NCI-H82 treated with DMSO at 0.1 percent for 48 hours (cell line): ENCODE data around the gene CBX1.

ENCODE experiments used
- DNase-seq: peaks from one replicate; lab custom pipeline; 2025; ENCODE audit not compliant: unreplicated experiment; lab: John Stamatoyannopoulos, UW

Gene CBX1

DNA sequence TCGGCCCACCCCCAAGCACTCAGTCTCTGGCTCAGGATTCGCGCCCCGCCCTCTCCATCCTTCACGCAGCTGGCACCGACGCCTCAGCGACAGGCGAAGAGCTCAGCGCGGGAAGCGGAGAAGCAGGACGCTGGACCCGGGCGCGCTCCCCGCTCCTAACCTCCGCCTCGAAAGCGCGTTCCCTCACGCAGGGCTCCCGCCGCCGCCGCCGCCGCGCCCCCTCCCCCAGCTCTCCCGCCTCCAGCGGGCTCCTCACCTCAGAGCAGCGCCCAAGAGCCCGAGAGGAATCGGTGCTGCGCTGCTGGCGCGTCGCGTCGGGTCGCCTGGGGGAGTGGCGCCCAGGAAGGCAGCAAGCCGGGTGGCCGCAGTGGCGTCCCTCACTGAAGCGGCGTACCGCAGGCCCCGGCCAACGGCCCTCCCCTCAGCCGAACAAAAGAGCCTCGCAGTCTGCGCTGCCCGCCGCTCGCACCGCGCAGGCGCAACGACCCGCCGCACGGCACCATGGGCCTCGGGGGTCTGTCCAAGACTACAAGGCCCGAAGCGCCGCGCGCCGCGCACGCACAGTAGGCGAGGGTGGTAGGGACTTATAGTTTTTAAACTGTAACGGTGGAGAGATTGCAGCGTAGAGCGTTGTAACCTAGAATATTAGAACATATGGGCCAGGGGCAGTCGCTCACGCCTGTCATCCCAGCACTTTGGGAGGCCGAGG, at the start of gene CBX1:
TSS of gene CBX1 (minus strand) at position 467 of the 709 bp plus-strand sequence. CDS start 24,474 bp downstream, outside the sequence.
- DNase-seq: peak; percentile 87

DNA sequence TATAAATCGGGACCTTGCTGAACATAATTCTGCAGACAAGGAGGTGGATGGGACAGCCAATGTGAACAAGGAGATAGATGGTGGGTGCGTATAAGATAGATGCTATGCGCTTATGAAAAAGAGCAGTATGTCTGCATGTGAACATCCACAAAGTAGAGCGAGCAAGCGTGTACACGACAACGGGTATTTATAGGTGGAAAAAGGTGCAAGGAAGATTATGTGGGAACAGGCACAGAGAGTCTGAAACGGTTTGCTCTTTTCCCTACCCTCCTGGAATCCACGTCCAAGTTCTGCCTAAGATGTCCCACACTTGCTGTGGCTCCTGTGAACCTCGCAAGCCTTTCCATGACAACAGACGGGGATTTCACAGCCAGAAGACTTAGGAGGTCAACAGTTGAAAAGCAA, 49.3 kb upstream of the CBX1 start:
- DNase-seq: peak; percentile 63

DNA sequence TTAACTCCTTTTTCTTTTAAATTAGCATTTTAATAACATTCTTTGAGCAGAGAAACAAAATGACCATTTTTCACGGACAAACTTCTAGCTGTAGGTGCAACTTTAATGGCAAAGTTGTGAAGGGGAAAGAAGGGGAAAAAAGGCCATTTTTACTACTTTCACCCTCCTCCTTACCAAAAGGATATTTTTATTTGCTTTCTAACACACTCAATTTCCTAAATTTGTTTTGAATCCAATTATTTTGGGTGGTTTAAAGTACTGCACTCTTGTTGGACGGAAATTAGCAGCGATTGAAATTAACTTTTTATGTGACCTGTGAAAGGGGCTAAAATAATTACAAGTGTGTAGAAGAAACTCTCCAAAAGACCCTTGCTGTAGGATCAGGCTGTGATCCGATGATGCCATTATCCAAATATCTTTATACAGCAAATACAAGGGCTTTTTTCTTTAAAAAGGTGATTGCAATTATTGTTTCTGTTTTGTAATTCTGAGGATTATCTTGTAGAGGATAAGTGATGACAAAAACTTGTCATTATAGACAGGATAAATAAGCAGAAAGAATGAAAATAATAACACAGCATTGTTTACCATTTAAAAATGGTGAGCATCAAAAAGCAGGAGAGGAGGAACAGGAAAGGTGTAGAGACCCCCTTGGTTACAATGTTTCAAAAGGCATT, 48.6 kb upstream of the CBX1 start:
- DNase-seq: no peak

DNA sequence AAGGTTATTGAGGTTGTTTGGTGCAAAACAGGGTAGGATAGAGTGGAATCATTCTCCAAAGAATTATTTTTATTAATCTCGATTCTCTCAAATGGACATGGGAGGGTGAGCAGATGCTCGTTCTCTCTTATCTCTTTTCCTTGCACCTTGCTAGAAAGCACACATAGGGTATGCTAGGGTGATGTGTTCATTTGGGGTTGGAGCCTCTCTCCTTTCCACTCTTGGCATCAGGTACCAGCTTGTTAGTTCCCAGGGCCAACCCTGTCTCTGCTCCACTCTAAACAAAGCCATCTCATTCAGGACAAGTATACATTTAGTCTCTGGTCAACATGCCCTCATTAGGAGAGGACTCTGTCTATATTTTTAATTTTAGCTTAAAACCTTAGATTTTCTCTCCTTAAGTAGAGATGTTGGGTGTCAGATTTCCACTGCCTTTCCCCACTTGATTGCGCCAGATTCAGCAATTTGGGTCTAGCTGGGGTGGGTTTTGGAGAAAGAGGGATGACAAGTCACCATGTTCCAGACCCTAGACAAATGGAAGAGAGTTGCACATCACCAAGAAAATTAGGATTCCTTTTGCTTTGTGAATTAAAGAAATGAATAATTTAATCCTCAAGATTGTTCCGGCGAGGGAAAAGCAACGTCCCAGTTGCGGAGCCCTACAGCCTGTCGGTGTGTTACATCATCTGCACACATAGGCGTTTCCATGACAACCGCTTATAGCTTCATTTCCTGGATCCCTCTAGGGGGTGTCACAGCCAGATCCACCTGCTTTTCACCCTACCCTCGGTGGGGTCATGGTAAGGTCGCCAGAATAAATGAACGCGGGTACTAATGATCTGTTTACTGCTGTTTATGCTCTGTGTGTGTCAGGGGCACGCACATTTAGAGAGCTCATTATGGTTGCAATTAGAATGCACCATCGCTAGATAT, 47.8 kb upstream of the CBX1 start:
- peak; percentile 59 for DNase-seq

DNA sequence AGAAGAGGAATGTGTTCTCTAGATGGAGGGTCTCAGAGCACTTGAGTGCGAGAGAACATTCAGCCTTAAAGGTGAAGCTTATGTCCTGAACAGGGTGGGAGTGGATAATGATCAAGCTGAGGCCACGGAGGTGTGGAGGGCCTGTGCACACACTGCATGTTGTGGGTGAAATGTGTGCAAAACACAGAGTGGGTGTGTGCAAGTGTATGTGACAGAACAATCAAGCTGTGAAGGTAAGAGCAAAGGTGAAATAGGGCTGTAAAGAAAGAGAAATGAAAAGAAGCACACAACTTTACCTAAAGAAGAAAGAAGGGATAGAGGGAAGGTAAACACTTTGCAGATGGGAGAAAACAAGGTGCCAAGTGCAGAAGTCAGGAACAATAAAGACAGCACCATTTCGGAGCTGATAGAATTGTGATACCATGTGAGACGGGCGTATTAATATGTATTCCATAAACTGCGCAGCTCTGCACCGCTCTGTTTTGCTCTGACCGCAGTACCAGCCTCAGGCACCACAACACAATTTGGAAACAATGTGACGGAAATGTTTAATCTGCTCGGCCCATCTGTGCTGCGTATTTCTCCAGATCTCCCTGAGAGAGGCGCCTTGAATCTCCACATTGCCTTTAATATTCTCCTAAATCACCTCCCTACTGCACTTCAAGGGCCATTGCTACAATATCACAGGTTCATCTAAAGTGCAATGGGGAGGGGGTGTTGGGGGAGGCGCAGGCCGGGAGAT, 46.9 kb upstream of the CBX1 start:
- DNase-seq: peak; percentile 70

DNA sequence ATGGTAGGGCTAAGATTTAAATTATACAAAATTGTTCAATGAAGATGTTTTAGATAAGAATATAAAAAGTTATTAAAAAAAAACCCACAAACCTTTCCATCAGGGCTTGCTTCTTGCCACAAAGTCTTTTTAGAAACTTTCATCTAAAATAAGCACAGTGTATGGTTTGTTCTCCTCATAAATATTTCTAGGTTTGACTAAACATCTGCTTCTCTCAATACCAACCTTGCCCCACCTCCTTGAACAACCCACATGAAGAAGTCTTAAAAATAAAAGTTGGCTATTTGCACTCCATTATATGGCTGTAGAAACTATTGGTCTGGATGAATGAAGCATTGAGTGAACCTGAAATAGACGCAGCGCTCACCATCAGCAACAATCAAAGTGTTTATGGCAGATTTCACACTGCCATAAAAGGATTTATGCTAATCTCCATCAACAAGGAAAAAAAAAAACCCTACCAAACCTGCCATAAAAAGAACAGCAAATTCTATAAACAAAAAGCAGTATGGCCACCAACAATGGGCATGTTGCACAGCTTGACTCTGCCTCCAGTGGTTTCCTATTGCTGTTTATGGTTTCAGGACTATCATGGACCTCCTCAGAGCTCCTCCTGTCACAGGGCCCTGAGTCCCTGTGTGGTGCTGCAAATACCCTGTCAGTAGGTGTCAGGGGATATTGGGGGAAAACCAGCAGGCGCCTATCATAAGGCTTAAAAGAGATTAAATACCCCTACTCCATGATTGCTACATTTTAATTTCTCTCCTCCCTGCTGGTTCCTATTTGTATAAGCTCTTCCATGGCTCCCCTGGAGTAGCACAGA, 43.9 kb upstream of the CBX1 start:
- DNase-seq: peak; percentile 56

DNA sequence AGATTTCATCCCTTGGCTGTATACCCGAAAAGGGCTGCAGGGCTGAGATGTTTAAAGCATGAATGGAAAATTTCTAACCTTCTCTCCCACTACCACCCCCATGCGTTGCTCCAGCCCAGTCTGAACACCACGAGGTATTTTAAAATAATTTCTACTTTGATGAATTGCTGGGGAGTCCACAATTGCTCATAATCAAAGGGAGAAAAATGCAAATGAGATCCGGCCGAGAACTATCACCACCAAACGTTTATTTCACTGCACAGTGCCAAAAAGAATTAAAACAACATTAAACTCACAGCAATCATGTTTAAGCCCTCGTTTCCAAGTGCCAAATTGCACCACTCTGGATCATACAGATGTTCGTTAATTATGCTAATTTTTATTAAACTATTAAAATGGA, 43.0 kb upstream of the CBX1 start:
- no peak for DNase-seq

DNA sequence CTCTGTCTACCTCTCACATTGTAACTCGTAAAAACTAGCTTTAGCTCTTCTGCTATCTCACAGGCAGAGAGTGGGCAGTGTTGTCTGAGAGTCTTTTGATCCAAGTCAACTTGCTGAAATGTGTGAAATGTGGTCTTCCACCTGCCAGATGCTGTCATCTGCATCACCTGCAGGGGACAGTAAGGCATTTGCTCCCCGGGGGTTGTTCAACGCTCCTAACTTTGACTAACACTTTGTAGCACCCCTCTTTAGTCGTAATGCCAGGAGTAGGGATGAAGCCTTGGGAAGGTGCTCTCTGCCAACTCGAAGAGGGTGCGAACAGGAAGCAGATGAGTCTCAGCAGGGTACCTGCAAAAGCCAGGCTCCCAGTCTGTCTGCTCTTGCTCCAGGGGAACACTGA, 42.4 kb upstream of the CBX1 start:
- no peak for DNase-seq

DNA sequence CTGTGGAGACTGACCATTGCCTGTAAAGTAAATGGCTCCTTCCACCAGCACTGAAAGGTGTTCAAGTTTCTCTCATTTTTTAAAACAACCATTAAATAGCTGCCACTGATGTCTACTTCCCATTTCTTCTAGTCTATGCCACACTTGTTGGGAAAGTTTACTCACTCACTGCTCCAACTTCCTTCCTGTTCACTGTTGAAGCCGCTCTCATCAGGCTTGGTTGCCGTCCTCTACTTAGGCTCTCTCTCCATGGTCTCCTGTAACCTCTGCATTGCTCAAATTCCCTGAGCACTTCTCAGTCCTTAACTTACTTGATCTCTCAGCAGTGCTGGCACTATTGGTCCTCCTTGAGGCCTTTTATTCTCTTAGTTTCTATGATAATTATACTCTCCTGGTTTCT, 38.7 kb upstream of the CBX1 start:
- DNase-seq: no peak

DNA sequence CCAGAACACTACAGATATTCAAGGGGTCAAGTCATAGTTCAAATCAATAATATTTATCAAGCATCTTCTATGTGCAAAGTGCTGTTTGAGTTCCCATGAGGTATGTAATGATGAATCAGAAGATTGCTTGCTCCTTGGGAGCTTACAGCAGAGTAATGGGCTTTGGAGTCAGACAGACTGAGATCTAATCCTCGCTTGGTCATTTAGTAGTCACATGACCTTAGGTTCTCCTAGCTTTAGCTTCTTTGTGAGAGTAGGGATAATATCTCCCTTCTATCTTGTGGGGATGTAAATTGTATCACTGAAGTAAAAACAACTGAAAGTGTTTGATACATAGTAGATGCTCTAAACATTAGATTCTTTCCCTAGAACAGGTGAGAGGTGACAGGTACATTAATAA, 36.4 kb upstream of the CBX1 start:
- DNase-seq: peak; percentile 87

DNA sequence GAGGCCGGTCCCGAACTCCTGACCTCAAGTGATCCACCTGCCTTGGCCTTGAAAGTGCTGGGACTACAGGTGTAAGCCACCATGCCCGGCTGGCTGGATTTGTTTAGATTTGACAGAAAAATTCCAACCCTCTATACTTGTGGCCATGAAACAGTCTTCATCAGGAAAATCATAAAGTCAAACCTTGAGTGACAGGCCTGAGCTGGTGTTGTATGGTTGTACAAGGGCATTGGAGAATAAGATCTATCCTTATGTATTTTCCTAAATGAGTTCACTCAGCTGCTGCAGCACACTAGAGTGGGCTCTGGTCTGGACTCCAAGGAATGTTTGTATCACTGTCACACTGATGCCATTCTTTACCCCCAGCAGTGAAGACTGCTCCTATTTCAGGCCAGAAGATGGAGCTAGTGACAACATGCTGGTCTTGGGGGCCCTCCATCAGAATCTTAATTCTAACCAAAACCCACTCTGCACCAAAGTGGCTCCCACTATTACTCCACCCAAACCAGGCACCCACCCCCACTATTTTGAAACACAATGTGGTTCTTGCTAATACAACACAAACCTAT, 33.7 kb upstream of the CBX1 start:
- no peak for DNase-seq

DNA sequence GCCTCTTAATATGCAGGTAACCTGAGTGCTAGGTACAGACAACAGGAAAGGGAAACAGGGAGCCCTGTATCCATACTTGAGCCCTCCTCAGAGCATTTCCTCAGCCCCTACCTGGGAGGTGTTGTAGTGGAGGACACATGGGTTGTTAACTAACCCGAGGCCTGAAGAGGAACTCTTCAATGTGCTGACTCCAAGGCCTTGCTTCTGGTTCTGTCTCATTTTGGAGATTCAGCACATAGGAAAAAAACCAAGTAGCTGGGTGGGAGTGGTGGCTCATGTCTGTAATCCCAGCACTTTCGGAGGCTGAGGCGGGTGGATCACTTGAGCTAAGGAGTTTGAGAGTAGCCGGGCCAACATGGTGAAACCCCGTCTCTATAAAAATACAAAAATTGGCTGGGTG, 31.1 kb upstream of the CBX1 start:
- DNase-seq: no peak

DNA sequence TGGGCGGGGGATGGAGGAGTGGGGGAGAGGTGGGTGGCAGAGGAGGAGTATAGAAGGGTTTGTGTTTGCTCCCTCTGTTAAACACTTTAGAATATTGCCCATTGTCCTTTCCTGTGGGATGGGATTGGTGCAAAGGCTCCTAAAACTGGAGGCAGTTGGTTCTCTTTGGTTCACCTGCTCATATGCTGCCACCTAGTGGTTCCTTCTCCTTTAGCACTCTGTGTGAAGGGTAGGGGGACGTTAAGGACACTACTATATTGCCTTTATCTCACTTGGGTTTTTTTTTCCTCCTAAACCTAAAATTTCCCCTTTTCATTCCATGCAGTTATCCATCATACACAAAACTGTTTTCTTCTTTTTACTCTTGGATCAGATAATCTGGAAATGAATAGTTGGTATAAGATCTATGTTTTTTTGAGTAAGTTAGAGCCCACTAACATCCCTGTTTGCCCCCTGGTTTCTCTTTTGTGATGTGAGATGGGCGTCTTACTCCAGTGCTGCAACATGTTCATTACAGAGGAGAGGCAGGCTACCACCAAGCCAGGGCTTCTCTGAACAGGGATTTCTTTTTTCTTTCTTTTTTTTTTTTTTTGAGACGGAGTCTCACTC, 30.0 kb upstream of the CBX1 start:
- DNase-seq: peak; percentile 81

DNA sequence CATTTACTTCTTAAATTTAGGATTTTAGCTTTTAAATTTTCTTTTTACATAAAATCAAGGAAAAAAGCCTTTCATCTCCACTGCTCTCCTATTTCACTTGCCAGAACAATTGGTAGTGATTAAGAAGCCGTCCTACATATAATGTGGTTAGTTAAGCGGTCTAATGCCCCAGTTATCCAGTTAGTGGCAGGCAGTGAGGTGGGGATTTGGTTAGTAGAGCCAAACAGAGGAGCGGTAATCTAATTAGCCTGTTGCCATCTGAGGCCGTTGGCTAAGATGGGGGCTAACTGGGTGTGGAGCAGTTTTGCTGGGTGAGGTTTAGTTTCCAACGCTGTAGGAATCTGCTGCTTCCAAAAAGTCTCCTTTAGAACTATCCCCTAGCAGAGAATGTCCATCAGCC, 28.7 kb upstream of the CBX1 start:
- peak; percentile 99 for DNase-seq

DNA sequence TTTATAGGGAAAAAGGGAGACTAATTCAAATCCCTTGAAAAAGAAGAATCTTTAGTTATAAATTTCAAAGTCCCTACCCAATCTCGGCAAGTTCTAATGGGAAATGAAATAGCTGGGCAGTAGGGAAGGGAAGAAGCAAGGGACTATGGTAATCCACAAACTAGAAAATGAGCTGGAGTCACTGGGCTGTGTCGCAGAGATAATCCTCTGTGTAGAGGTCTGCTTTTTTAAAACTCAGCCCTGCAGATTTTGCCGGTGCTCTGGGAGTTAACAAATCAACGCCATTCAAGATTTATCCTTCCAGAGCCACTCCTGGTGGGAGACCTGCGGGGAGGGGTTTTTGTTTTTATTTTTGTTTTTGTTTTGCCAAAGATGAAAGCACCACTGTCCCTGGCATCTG, 27.1 kb upstream of the CBX1 start:
- DNase-seq: peak; percentile 90

DNA sequence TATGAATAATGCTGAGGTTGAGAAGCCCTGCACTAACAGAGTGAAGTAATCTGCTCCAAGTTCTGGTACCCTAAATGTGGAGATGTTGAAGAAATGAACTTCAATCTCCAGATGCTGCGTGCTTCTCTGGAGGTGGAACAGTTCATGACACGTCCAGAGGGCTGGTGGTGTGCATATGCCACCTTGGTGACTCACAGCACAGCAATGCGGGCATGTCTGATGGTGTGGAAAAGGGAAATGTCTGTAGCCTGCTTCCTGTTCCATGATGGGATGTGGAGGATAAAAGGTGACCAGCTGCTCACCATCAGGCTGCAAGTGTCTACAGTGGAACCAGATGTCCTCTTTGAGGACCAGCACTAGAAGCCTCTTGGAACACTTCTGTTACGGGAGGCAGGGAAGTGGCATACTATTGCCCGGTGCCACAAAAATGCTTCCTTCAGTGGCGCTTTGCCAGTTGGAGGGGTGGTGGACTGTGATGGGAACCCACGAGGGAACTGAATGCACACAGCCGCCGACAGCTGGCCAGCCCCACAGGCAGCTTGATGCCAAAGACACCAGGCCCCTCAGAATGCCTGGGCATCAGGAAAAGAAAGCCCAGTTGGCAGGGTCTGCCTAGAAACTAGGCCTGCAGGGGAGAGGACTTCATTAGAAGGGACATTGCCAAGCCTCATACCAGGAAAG, 26.2 kb upstream of the CBX1 start:
- DNase-seq: peak; percentile 32

DNA sequence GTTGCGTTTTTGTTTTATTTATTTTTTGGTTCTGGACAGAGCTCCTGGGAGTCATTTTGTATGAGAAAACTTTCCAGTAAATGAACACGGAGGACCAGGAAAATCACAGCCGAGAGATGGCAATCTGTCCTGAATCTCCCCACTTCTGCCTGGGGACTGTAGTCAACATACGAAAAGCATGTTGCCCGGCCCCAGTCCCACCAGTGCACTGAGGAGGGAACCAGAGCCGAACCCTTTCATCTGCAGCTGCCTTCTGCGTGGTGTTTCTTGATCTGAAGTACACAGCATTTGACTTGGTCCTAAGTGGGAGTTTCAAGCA, 25.2 kb upstream of the CBX1 start:
- DNase-seq: no peak

DNA sequence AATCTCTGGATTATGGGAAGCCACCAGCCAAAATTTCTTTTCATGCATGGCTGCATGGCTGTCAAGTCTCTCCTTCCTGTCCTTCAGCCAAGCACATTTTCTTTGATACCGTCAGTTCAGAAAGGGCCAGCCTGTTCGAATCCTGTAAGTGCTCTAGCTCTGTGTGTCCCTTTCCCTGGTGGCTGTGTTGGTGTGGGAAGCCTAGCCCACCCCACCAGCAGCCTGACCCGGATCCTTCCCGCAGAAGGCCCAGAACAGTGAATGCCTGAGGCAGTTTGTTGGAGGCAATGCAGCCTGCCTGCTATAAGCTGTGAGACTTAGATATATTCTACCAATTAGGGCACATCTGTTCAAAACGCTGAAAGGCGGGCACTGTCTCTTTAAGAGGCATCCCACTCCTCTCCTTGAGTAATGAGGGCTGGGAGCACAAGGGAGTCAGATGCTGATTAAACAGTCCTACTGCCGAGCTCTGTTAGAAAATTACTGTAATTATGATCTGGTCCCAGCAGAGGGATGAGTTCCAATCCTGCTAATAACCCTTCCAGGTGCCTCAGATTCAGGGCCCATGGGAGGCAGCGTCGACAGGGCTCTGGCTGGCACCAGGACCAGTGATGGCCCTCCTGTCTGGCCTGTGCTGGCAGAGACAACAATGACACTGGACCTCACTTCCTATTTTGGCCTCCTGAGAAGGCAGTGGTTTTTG, 24.7 kb upstream of the CBX1 start:
- no peak for DNase-seq
